SIG-M5 (cell line): ENCODE measurements around the gene SBNO1.
"Not testable (repeated sequence)": the region's sequence is repeated elsewhere in the genome, so short reads cannot be mapped to it uniquely, and the experiment has no call there.

Source experiments
- DNase-seq: peaks from one replicate; lab custom pipeline; 2025; lab: John Stamatoyannopoulos, UW

The SBNO1 gene

DNA sequence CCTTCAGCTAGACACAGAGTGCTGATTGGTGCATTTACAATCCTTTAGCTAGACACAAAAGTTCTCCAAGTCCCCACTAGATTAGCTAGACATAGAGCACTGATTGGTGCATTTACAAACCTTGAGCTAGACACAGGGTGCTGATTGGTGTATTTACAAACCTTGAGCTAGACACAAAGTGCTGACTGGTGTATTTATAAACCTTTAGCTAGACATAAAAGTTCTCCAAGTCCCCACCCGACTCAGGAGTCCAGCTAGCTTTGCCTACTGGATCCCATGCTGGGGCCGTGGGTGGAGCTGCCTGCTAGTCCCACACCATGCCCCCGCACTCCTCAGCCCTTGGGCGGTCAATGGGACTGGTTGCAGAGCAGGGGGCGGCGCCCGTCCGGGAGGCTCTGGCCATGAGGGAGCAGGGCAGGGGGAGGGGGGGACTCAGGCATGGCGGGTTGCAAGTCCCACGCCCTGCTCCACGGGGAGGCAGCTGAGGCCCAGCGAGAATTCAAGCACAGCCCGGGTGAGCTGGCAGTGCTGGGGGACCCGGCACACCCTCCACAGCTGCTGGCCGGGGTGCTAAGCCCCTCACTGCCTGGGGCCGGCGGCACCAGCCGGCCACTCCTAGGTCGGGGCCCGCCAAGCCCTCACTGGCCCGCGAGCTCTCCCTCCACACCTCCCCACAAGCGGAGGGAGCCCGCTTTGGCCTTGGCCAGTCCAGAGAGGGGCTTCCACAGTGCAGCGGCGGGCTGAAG is 115.5 kb downstream of the SBNO1 start:
- not testable (repeated sequence) for DNase-seq

DNA sequence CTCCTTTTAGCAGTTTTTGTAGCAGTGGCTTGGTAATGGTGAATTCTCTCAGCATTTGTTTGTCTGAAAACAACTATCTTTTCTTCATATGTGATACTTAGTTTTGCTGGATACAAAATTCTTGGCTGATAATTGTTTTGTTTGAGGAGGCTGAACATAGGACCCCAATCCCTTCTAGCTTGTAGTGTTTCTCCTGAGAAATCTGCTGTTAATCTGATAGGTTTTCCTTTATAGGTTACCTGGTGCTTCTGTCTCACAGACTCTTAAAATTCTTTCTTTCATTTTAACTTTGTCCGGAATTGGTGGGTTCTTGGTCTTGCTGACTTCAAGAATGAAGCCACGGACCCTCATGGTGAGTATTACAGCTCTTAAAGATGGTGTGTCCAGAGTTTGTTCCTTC is 116.5 kb downstream of the SBNO1 start:
- DNase-seq: not testable (repeated sequence)

DNA sequence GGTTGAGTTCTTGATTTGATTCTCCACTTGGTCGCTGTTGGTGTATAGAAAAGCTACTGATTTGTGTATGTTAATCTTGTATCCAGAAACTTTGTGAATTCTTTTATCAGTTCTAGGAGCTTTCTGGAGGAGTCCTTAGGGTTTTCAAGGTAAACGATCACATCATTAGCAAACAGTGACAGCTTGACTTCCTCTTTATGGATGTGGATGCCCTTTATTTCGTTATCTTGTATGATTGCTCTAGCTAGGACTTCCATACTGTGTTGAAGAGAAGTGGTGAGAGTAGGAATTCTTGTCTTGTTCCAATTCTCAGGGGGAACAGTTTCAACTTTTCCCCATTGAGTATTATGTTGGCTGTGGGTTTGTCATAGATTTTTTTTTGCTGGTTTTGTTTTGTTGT is 119.0 kb downstream of the SBNO1 start:
- no peak for DNase-seq

DNA sequence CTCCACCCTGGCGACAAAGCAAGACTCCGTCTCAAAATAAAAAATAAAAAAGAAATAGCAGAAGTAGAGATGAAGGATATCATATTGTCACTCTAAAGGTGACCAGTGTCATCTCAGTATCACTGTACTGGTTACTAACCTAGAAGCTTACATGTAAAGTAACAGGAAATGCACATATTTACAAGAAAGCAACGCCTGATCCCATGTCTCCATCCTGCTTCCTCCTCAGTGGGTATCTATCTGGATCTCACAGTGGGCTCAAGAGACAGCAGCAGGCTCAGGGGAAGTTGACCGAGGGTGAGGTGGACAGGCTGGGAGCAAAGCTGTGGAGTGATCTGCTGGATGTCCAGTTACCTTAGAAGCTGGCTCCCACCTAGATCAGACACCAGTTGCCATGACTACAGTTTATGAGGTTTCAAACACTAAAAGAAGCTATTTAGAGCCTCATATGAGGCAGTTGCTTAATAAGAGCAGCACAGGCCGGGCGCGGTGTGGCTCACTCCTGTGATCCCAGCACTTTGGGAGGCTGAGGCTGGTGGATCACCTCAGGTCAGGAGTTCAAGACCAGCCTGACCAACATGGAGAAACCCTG is 120.9 kb downstream of the SBNO1 start:
- DNase-seq: no peak

DNA sequence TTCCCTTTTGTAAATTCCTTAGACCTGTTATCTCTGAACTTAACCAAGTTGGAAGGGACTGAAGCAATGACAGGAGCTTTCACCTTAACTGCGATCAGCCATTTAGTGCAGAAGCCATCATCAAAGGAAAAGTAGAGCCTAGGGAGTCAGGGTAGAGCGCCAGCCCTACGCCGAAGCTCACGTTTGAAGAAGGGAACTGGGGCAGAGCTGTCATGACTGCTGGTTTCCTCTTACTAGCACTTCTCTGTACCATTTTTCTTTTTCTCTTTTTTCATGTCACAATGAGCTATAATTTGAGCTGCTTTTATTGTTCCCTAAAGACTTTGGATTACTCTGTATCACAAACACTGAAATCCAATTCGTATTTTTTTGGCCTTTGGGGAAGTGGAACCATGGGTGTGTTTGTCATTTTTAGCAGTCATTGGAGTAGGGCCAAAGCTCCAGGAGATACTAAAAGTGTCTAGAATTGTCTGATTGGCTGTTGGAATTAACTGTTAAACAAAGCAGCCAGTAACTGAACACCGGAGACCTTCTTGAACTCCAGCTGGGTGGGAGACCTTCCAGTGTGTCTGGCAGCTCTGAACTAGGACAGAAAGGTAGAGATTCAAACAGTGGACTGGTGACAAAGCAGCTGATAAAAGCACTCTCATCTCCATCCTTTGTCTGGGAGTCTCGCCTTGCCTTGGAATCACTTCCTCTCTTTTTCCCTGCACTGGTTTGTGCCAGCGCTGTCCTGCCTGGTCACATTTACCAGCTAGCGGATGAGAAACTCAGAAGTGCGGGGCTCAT is 122.3 kb downstream of the SBNO1 start:
- no peak for DNase-seq
